Measurements from ENCODE around the gene TREML1.
"Not testable (repeated sequence)": the region's sequence is repeated elsewhere in the genome, so short reads cannot be mapped to it uniquely, and the experiment has no call there.

The TREML1 gene

DNA sequence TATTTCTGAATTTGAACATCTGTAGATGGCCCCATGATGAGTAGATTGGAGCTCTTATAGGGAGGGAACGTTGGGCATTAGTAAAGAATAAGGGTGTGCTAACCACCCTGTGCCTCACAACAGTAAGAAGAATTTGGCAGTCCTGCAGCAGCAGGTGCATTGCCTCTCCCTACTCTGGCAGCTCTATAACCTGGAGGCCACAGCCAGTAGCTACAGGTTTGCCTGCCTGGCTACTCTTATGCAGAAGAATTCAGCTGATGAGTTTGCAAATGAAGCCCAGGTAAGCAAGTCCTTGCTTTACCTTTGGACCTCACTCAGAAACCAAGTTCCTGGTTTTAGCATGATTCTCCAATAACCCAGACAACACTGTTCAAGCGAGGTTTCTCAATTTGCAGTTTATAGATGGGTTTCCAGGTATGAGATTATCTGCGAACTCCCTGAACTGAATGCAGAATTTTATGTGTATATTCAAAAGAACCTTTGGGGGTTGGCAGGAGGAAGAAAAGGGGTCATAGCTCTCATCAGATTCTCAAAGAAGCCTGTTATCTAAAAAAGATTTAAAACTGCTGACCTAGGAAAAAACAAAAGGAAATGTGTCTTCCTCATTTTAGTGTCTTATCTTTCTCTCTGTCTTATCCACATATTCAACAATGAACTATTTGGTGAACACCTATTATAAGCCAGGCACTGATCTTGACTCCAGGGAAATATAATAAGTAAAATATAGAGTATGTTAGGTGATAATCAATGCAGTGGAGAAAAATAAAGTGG is 18.9 kb downstream of the TREML1 start:
- DNase-seq: no peak

DNA sequence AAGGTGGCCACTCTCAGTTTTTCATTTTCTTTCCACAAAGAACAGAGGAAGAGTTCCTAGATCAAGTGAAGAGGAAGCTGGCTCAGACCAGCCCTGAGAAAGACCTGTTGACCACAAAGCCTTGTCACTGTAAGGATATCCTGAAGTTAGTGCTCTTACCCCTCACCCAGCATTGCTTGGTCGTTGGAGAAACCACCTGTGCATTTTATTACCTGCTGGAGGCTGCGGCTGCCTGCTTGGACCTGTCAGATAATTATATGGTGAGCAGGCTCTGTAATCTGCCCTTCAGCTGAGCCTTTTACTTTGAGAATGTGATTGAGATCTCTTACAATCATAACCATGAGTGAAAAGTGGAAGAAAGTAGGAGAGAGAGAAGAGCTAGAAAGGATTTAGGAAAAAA is 21.9 kb downstream of the TREML1 start:
- DNase-seq: no peak

DNA sequence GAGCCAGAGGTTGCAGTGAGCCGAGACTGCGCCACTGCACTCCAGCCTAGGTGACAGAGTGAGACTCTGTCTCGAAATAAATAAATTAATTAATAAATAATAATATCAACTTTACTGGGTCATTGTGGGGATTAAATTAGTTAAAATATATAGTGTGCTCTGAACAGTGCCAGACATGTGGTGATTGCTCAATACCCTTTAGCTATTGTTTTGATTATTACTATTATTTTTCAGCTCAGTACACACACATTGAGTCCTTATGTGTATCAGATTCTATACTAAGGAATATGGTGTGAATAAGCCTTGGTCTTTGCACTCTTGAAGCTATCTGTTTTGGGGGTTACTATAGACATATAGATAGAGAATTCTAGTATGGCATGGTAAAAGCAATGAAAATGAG is 28.9 kb downstream of the TREML1 start:
- DNase-seq: no peak

DNA sequence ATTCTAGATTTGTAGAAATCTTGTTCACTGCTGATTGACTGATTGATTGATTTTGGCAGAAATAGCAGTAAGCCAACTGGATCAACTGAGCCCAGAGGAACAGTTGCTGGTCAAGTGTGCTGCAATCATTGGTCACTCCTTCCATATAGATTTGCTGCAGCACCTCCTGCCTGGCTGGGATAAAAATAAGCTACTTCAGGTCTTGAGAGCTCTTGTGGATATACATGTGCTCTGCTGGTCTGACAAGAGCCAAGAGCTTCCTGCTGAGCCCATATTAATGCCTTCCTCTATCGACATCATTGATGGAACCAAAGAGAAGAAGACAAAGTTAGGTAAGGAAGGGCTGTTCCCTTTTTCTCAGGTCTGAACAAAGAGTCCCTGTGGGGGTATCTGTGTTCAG is 31.2 kb downstream of the TREML1 start:
- no peak for DNase-seq

DNA sequence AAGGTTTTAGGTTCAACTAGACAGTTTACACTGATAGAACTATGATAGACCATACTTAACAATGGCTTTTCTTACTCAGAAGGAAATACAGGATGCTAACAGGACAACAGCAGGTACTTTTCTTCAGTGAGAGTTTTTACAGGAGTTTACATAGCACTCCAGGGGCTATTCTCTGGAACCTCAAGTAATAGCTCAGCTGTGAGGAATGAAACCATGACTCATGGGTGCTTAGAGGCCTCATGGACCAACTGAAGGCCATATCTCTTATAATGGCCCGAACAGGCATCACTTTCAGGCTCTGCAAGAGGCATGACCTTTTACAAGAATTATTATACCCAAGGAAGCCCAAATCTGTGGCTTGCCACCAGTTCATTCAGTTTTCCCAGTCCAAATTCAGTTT is 31.8 kb downstream of the TREML1 start:
- DNase-seq: no peak

DNA sequence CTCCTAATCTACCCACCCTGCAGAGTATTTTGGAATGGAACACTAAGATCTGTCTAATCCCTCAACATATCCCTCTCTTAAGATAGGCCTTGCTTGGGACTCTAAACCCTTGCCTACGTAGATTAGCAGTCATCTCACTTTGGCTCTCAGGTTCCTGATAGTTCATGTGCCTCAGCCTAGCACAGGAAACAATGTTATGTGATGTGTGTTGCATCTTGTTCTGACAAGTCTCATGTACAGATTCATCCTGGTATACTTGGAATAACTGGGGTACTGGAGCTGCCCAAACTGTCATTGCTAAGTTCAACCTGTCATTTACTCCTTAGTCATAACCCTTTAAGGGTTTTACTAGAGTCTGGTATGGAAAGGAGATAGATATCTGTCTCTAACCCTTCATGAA is 34.1 kb downstream of the TREML1 start:
- no peak for DNase-seq

DNA sequence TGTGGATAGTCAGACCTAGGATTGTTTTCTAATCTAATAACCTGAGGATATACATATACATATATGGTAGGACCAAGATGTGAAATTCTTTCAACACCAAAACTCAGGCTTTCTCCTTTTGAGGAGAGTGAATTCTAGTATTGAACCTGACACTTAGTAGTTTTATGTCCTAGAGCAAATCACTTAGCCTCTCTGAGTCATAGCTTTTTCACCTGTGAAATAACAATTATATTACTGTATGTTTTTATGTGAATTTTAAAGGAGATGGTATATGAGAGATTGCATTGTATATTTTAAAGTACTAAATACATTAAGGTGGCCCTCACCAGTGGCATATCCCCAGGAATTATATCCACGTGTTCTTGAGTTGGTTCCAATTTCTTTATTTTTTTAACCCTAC is 34.6 kb downstream of the TREML1 start:
- DNase-seq: no peak

DNA sequence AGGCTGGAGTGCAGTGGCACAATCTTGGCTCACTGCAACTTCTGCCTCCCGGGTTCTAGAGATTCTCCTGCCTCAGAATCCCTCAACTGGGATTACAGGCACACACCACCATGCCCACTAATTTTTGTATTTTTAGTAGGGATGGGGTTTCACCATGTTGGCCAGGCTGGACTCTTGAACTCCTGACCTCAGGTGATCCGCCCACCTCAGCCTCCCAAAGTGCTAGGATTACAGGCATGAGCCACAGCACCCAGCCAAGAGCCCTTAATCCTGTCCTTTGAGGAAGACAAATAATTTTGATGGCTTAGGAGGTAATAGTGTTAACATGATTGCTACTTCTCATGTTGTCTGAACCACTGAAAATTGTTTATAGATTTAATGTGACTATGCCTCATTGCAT is 39.1 kb downstream of the TREML1 start:
- DNase-seq: not testable (repeated sequence)

DNA sequence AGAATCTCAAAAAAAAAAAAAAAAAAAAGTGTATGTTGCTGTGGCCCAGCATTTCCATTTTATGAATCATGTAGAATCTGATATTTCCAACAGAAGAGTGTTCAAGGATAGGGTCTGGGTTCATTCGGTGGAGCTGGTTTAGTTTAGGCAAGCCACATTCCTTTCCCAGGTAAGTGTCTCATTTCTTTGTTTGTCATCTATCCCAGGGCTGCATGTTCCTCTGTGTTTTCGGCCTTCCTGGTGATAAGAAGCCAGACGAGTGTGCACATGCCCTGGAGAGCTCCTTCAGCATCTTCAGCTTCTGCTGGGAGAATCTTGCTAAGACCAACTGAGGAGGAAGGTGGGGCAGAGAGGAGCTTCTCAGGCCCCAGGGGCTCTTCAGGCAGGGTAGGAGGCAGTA is 43.1 kb downstream of the TREML1 start:
- no peak for DNase-seq

DNA sequence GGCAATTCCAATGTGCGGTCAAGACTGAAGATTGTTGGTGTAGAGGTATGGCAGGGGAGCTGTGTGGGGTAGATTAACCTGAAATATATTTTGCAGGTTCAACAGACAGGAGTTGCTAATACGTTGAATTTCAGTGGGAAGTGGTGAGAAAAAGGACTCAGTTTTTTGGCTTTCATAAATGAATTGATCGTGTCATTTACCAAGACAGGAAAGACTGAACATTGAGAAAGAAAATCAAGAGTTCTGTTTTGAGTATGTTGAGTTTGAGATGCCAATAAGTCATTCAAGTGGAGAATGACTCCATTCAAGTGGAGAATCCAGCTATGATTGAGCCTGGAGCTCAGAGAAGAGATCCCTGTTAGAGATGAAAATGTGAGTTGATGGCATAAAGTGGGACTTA is 50.3 kb downstream of the TREML1 start:
- no peak for DNase-seq

DNA sequence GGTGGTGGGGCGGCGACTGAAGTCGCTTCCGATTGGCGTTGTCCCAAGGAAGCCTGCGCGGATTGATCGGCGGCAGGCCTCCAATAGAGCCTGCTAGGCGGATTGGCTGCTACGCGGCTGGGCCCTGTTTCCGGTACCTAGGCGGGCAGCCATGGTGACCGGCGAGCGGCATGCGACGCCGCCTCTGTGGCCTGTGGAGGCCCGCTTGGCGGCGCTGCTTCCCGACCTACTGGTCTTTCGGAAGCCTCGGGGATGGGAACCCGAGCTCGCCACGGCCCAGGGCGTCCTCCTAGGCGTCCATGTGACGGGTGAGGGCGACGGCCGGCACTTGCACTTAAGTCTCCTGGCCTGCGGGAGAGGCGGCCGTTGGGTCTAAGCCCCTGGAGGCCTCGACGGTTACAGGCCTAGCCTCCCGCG is 53.3 kb downstream of the TREML1 start:
- no peak for DNase-seq

Measured in CD4-positive, alpha-beta T cell treated with Interleukin-10 for 1 hour (primary cell).